ENCODE data around the gene EPS8L2. TPM values are rescaled to one million over a fixed set of nuclear protein-coding genes. Genes with fewer than 3 reads are reported as not detected.
"Not testable (repeated sequence)": the region's sequence is repeated elsewhere in the genome, so short reads cannot be mapped to it uniquely, and the experiment has no call there.

Gene EPS8L2
- total RNA-seq, 1 donor from 2014 or later: 12.1 TPM

GRCh38 chr11:689625-690024, 16.4 kb upstream of the EPS8L2 start:
- DNase-seq (ENCODE audit: low spot score): no peak

GRCh38 chr11:690244-690643, 15.8 kb upstream of the EPS8L2 start:
- DNase-seq (ENCODE audit: low spot score): not testable (repeated sequence)

GRCh38 chr11:690738-691633, 15.0 kb upstream of the EPS8L2 start:
- DNase-seq (ENCODE audit: low spot score): no peak

- DNase-seq (ENCODE audit: low spot score): no peak
Observed at GRCh38 chr11:691710-692590, 14.1 kb upstream of the EPS8L2 start.

GRCh38 chr11:692824-693414, 13.1 kb upstream of the EPS8L2 start:
- no peak for DNase-seq (ENCODE audit: low spot score)

GRCh38 chr11:693415-693831, 12.6 kb upstream of the EPS8L2 start:
- DNase-seq (ENCODE audit: low spot score): no peak

- DNase-seq (ENCODE audit: low spot score): no peak
Observed at GRCh38 chr11:693887-694562, 12.0 kb upstream of the EPS8L2 start.

GRCh38 chr11:694563-695287, 11.3 kb upstream of the EPS8L2 start, which contains the start of gene DEAF1:
Gene DEAF1, minus strand, starts transcription at chr11:695222. Its CDS starts 175 bp downstream, at chr11:695047.
- peak; percentile 100 for DNase-seq (ENCODE audit: low spot score)

- DNase-seq (ENCODE audit: low spot score): no peak
Observed at GRCh38 chr11:695288-695537, 10.8 kb upstream of the EPS8L2 start.

GRCh38 chr11:695538-696248, 10.3 kb upstream of the EPS8L2 start, which contains the start of gene TMEM80:
Gene TMEM80, plus strand, starts transcription at chr11:695816. Its CDS starts 12 bp downstream, at chr11:695828.
- DNase-seq (ENCODE audit: low spot score): peak; percentile 100

GRCh38 chr11:696955-697491, 9.0 kb upstream of the EPS8L2 start:
- DNase-seq (ENCODE audit: low spot score): no peak

- DNase-seq (ENCODE audit: low spot score): no peak
Observed at GRCh38 chr11:697811-698311, 8.2 kb upstream of the EPS8L2 start.

GRCh38 chr11:698493-699115, 7.4 kb upstream of the EPS8L2 start:
- no peak for DNase-seq (ENCODE audit: low spot score)

GRCh38 chr11:699116-699508, 6.9 kb upstream of the EPS8L2 start:
- no peak for DNase-seq (ENCODE audit: low spot score)

- no peak for DNase-seq (ENCODE audit: low spot score)
Observed at GRCh38 chr11:699753-700152, 6.3 kb upstream of the EPS8L2 start.

- DNase-seq (ENCODE audit: low spot score): no peak
Observed at GRCh38 chr11:701741-702461, 4.1 kb upstream of the EPS8L2 start.

GRCh38 chr11:702462-703461, 3.3 kb upstream of the EPS8L2 start:
- DNase-seq (ENCODE audit: low spot score): no peak

Measured in mesenteric fat pad (tissue), 1 donor.